Right renal pelvis (tissue), 4 donors: ENCODE data around the gene USP7. TPM values are rescaled to one million over a fixed set of nuclear protein-coding genes. Genes with fewer than 3 reads are reported as not detected.

ENCODE experiments used
- DNase-seq, 4 donors: peaks; one replicate each; pipeline ENCODE4 v3.0.0-alpha.2; 2013; ENCODE audit warnings: low read depth in 4 of 4, low spot score in 3 of 4, missing footprints in 1 of 4
- polyA plus RNA-seq, 4 donors: library from polyadenylated mRNA; unstranded; fragments of 120-200 nt; gene quantifications; one replicate each; pipeline ENCODE4 v1.2.1, GENCODE V29; 2013; ENCODE audit not compliant: insufficient read length in 4 of 4

The USP7 gene
- polyA plus RNA-seq, 4 donors: 112 to 133 (median 127) TPM

- DNase-seq: no peak
These were observed 96.3 kb downstream of the USP7 start for GRCh38 chr16:8867216-8867931.

DNA sequence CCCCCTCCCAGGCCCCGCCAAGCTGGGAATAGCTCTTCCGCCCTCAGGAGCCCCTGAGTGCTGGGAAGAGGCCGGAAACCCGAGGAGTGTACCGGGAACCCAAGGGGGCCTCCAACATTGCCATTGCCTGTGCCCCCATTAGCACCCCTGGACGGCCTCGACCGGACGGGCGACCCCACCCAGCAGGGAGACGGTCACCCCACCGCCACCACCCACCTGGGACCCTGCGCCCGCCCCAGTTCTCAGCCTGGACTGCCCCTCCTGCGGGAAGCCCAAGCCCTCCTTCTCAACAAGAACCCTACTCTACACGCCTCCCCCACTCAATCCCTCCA is 96.9 kb downstream of the USP7 start:
- no peak for DNase-seq

- DNase-seq: no peak
These were observed 97.4 kb downstream of the USP7 start for GRCh38 chr16:8866118-8866883.

GRCh38 chr16:8865145-8865882 is 98.4 kb downstream of the USP7 start:
- no peak for DNase-seq

DNA sequence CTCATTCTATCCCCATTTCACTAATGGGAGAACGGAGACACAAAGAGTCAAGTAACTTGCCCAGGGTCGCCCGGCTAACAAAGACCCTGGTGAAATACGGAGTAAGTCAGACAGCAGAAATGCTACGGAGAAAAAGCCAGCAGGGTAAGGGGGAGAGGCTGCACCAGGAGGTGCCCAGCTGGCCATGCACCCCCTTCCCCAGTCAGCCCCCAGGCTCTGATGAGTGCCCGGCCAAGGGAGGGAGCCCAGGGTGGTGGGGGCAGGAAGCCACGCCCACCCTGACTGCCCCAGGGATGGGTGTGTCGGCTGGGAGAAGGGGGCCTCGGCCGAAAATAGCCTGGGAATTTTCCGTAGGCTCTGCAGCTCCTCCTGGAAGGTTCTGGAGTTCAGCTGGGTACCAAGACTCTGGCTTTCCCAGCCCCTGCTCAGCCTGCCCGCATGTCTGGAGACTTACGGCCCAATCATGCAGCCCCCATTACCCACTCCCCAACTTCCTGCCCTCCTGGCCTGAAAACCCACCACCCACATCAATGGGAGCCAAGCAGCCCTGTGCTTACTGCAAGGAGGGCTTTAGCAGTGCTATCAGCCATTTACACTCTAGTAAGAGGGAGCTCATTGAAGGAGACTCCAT is 99.1 kb downstream of the USP7 start:
- DNase-seq: no peak

GRCh38 chr16:8863594-8864424 is 99.9 kb downstream of the USP7 start:
- DNase-seq: no peak

DNA sequence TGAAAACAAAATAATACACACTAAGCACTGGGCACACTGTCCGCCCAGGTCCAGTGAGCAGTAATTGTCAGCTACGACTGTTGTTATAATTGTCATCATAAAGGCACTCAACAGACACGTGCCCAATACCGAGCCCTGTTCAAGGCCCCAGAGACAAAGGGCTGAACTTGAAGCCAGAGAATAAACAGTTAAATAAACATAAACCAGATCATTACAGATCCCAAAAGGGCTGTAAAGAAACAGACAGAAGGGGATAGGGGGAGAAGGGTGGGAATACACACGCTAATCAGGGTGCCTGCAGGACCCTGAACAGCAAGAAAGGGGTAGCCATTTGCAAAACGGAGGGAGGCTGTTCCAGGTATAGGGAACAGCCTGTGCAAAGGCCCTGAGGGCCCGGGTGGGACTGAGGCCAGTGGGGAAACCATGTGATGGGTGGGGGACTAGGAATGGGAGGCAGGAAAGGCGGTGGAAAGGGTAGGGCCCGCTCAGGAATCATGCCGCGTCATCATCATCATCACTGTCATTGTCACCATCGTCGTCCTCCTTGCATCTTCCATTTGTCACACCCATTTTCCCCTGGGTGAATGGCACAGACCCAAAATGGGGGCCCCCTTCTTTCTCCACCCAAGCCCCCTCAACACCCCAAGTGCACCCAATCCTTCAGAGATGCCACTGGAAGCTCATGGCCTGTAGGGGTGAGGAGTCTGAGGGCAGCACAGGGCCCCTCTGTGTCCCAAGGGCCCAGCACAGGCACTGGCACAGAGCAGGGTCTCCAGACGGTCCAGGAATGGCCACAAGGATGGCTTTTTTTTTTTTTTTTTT is 101.2 kb downstream of the USP7 start:
- no peak for DNase-seq

GRCh38 chr16:8861563-8862308 is 102.0 kb downstream of the USP7 start:
- no peak for DNase-seq

DNA sequence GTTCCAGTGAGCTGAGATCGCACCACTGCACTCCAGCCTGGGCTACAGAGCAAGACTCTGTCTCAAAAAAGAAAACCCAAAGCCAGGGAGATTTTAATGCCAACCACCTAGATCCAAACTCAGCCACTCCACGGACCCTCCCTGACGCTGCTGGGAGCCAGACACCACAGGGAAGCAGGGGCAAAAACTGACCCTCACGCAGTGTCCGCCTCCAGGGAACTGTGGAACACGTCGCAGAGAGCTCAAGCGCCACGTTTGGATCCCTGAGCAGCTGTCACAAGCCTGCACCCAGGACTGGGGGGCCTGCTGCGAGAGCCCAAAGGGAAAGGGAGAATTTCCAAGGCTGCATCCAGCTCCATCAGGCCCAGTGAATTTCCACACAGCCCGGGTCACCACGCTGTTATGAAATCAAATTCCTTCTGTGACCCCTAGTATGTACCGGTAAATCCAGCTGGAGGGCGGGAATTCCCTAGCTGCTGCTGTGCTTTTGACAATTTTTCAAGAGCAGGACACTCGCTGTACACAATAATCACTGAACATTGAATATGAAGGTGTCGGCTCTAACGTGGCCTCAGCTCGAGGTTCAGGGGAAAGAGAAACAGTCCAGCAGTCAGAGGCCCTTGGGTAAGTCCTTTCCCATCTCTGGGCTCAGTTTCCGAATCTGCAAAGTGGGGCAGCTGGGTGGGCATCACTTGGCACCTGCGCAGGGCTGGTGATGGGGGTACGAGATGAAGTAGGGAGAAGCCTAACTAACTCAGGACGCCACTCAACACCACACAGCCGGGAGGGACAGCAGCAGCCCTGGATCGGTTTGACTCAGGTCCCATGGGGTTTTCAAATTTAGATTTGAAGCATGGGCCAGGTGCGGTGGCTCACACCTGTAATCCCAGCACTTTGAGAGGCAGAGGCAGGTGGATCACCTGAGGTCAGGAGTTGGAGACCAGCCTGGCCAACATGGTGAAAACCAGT is 103.5 kb downstream of the USP7 start:
- no peak for DNase-seq

- no peak for DNase-seq
These were observed 104.5 kb downstream of the USP7 start for GRCh38 chr16:8858994-8859912.

DNA sequence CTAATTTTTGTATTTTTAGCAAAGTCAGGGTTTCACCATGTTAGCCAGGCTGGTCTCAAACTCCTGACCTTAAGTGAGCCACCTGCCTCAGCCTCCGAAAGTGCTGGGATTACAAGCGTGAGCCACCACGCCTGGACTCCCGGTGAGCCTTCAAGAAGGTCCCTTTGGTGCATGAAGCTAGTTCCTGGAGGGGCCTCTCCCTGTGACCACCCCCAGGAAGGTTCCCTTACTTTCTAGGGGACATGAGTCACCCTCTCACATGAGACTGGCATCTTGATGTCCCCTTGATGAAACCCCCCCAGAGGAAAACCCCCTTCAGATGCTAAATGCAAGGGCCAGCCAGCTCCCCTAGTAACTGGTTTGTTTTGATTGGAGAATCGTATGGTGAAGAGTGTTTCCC is 107.7 kb downstream of the USP7 start:
- no peak for DNase-seq

DNA sequence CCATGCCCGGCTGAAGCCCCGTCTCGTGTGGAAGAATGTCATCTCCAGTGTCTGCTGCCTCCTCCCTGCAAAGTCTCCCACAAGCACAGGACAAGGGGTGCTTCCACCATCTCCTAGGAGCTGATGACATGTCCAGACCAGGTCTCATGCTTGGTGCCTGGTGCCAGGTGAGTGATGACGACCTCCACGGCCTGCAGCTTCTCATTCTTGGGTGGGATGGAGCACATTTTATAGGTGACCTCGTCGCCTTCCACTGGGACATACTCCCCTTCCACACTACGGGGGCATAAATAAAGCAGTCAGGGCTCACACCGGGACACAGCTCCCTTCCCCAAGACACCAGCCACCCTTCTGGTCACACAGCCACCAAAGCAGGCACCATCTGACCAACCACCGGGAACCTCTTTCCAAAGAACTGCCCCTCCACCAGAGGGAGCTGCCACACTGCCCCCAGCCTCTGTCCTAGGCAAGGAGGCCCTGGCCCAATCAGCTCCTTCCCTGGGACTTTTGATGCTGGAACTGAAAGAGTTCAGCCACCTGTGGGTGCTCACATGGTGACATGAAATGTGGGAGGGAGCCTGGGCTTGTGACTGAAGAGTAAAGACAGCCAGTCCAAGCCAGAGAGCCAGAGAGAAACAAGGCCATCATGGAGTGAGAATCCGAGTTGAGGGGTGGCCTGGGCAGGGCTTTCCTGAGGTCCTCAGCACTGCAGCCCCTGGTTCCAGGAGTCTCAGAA is 108.5 kb downstream of the USP7 start:
- no peak for DNase-seq

DNA sequence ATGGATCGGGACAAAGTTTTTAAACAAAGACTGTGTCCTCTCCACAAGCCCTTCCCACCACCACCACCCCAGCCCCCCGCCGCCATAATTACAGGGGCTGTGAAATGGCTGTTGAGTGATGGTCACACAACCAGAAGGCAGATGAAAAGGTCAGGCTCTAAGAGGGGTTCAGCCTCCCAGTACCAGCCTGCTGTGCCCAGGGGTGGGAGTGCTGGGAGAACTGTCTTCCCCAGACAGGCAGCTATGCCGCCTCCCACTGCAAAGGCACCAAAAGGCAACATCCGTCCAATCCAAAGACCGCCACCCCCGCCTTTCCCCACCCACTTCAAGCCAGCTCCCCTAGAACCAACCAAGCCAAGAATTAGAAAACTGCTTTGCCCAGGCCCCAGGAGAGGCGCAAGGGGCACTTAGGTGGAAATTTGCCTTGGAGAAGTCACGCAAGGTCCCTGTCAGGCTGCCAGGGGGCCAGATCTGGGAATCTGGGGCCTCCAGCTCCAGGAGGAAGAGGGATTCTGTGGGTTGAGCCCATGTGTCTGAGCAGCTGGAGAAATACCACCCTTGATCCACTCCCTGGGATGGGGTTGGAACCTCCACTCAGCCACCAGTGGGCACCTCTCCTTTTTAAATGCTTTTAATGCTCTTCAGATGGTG is 109.3 kb downstream of the USP7 start:
- DNase-seq: no peak

DNA sequence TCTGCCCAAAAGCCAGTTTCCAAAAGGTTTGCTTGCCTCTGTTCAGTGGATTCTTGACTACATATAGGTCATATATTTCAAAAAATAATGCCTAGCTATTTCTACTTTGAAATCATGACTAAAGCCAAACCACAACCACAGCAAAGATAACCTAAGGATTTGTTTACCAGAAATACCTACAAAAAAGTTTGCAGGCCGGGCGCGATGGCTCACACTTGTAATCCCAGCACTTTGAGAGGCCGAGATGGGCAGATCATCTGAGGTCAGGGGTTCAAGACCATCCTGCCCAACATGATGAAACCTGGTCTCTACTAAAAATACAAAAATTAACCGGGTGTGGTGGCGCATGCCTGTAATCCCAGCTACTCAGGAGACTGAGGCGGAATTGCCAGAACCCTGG is 110.1 kb downstream of the USP7 start:
- no peak for DNase-seq

GRCh38 chr16:8853150-8853549 is 110.6 kb downstream of the USP7 start:
- DNase-seq: no peak
